Measurements from ENCODE around the gene PSMD1.

Gene PSMD1

GRCh38 chr2:231036578-231037106 lies 20.0 kb upstream of the PSMD1 start:
- no peak for DNase-seq

GRCh38 chr2:231037202-231037730 lies 19.4 kb upstream of the PSMD1 start, which contains the start of gene C2orf72:
C2orf72 (plus strand) TSS chr2:231037523; CDS start chr2:231037566, 43 bp downstream.
- DNase-seq: no peak

- DNase-seq: no peak
These were observed 18.8 kb upstream of the PSMD1 start for GRCh38 chr2:231037731-231038482.

- no peak for DNase-seq
These were observed 18.0 kb upstream of the PSMD1 start for GRCh38 chr2:231038483-231039293.

GRCh38 chr2:231039294-231039664 lies 17.4 kb upstream of the PSMD1 start:
- DNase-seq: no peak

GRCh38 chr2:231039821-231040364 lies 16.8 kb upstream of the PSMD1 start:
- DNase-seq: no peak

- DNase-seq: no peak
These were observed 15.5 kb upstream of the PSMD1 start for GRCh38 chr2:231041061-231041689.

- no peak for DNase-seq
These were observed 12.9 kb upstream of the PSMD1 start for GRCh38 chr2:231043796-231044195.

GRCh38 chr2:231046916-231047273 lies 9.8 kb upstream of the PSMD1 start:
- no peak for DNase-seq

GRCh38 chr2:231047274-231047922 lies 9.3 kb upstream of the PSMD1 start:
- DNase-seq: no peak

- DNase-seq: no peak
These were observed 8.4 kb upstream of the PSMD1 start for GRCh38 chr2:231047923-231048915.

- DNase-seq: no peak
These were observed 7.2 kb upstream of the PSMD1 start for GRCh38 chr2:231049286-231050017.

- no peak for DNase-seq
These were observed 6.4 kb upstream of the PSMD1 start for GRCh38 chr2:231050018-231050901.

- DNase-seq: no peak
These were observed 5.6 kb upstream of the PSMD1 start for GRCh38 chr2:231051116-231051515.

GRCh38 chr2:231052494-231053451 lies 3.9 kb upstream of the PSMD1 start:
- peak; percentile 70 for DNase-seq

- DNase-seq: no peak
These were observed 2.8 kb upstream of the PSMD1 start for GRCh38 chr2:231053846-231054245.

GRCh38 chr2:231057590-231057989 lies 923 bp downstream of the PSMD1 start:
- DNase-seq: no peak
